ENCODE data around the gene NPAS3.

DNA sequence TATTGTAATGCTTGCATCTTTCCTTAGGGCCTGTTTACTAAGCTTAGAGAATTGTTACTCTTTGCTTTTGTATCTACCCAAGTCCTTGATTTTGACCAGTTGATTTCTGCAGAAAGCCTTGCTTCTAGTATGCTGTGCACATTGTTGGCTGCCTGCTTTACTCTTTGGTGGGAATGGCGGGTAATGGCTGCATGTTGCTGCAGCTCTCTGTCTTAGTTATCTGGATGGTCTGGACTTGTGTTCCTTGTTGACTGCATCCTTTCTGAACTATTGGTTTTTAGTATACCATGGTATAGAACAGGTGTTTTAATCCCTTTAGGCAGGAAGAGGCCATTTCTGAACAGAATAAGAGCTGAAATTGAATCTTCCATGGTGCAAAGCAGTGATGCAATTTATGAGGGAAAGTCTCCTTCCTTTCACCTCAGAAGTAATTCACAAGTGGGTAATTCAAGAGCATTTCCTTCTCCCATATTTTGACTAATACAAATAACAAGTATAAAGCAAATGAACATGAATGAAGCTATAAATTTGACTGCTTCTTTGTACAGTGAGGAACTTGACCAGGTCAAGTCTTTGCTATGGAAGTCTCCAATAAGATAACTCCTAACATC lies 466.4 kb downstream of the NPAS3 start:
- no peak for TF ChIP-seq ATF2 (IDR thresholded peaks at IDR 0.05; ENCODE audit: low read length)
- no peak for TF ChIP-seq EZH2 (IDR thresholded peaks at IDR 0.05; ENCODE audit: low read depth, low read length, severe bottlenecking)
- TF ChIP-seq, protein P1, sequence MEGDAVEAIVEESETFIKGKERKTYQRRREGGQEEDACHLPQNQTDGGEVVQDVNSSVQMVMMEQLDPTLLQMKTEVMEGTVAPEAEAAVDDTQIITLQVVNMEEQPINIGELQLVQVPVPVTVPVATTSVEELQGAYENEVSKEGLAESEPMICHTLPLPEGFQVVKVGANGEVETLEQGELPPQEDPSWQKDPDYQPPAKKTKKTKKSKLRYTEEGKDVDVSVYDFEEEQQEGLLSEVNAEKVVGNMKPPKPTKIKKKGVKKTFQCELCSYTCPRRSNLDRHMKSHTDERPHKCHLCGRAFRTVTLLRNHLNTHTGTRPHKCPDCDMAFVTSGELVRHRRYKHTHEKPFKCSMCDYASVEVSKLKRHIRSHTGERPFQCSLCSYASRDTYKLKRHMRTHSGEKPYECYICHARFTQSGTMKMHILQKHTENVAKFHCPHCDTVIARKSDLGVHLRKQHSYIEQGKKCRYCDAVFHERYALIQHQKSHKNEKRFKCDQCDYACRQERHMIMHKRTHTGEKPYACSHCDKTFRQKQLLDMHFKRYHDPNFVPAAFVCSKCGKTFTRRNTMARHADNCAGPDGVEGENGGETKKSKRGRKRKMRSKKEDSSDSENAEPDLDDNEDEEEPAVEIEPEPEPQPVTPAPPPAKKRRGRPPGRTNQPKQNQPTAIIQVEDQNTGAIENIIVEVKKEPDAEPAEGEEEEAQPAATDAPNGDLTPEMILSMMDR (IDR thresholded peaks at IDR 0.05; ENCODE audit: control extremely low read depth in 1 of 3, insufficient read depth in 1 of 3, low read depth in 1 of 3, low read length in 3 of 3) = no peak
- no peak for TF ChIP-seq SAP30 (IDR thresholded peaks at IDR 0.05; ENCODE audit: insufficient read depth, insufficient replicate concordance, low read length)
- no peak for TF ChIP-seq E2F6 (IDR thresholded peaks at IDR 0.05)
- TF ChIP-seq CHD2 (IDR thresholded peaks at IDR 0.05; ENCODE audit: low read length) = no peak
- TF ChIP-seq POLR2A (IDR thresholded peaks at IDR 0.05; ENCODE audit: control extremely low read depth in 1 of 2, low read depth in 2 of 2, low read length in 2 of 2) = no peak
- TF ChIP-seq EP300 (IDR thresholded peaks at IDR 0.05; ENCODE audit: borderline replicate concordance in 1 of 2, low read depth in 2 of 2, low read length in 2 of 2) = no peak
- no peak for TF ChIP-seq SP1 (IDR thresholded peaks at IDR 0.05; ENCODE audit: low read depth, low read length)
- TF ChIP-seq EGR1 (IDR thresholded peaks at IDR 0.05; ENCODE audit: borderline replicate concordance, low read depth, low read length) = no peak
- TF ChIP-seq HDAC2 (IDR thresholded peaks at IDR 0.05; ENCODE audit: borderline replicate concordance in 1 of 2, low read depth in 2 of 2, low read length in 2 of 2) = no peak
- TF ChIP-seq SIN3A (conservative IDR thresholded peaks at IDR 0.05 in 1 of 2, IDR thresholded peaks at IDR 0.05 in 1 of 2; ENCODE audit: low read depth in 1 of 2, low read length in 2 of 2) = no peak
- TF ChIP-seq POLR2AphosphoS5 (IDR thresholded peaks at IDR 0.05; ENCODE audit: low read depth, low read length) = no peak

Data from H1 (cell line).